ENCODE measurements around the gene TRDN.
"Not testable (repeated sequence)": the region's sequence is repeated elsewhere in the genome, so short reads cannot be mapped to it uniquely, and the experiment has no call there.

TRDN gene

GRCh38 chr6:123635144-123635543, 1.6 kb downstream of the TRDN start:
- no peak for DNase-seq (ENCODE audit: low read depth in 2 of 2)

DNA sequence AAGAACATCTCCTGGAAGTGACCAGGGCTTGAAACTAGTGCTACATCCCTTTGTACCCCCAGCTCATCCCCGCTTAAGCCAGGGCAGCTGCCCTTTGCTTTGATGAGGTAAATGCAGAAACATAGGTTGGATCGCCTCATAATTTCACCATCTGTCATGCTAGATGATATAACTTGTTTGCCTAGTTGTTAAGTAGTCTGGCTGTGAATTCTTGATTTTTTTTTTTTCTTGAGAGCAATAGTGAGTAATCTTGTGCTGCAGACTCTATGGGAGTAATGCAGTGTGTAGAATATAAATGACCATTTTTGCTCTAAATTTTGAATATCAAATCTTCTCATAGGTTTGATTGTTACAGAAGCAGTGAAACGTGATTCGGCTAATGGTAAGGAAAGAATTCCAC, 4.1 kb downstream of the TRDN start:
- DNase-seq (ENCODE audit: low read depth in 2 of 2) = no peak

DNA sequence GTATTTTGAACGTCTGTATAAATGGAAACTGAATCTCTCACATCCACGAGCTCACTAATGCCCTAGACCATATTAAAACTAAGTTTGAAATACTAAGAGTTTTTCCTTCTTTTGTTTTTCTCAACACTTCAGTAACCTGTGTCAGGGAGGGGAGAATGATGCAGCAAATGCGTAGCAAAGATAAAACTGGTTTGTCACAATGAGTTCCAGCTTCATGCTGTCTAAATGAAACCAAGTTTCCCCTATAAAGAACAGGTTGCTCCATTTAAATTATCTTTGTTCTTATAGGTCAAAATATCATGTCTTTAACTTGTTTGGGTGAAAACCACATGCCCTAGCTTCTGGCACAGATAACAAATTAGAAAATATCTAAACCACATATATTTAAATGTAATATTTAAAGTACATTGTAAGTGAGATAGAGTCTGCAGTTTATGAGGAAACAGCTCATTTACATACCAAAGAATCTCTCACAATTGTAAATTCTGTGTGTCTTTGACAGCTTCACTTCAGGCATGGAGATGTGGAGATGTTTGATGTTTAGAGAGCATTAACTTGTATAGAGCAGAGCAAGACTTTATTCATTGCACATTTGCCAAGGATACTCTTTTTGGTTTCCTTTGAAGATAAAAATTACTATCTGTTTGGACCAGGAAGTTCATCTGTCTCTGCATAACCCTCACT, 7.3 kb downstream of the TRDN start:
- DNase-seq (ENCODE audit: low read depth in 2 of 2) = no peak

GRCh38 chr6:123625696-123626095, 11.1 kb downstream of the TRDN start:
- no peak for DNase-seq (ENCODE audit: low read depth in 2 of 2)

DNA sequence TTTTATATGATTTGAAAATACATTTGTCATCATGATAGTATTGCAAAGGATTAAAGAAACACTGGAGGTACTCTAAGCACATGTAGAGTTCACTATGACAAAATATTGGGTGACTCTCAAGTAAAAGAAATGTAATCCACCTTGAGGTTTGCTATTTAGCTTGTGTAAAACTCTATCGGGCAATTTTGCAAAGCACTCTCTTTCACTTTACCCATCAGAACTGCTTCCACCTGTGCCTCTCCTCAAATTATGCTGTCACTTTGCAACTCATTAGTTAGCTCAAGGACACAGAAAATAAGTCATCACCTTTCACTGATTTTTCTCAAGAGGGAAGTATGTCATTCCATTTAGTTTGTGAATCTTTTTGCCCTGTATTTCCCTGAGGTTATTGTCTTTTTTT, 14.0 kb downstream of the TRDN start:
- no peak for DNase-seq (ENCODE audit: low read depth in 2 of 2)

DNA sequence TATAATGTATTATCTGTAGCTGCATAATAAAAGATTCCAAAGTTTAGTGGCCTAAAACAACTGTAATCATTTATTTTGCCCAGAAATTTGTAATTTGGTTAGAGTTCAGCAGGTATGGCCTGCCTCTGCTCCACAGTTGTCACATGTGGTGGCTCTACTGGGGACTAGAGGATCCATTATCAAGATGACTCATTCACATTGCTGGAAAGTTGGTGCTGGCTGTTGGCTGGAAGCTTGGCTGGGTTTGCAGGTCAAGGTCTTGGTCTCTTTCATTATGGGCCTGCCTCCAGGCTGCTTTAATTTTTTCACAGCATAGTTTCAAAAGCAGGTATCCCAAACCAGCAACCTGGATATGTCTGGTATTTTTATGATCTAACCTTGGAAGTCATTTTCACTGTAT, 17.6 kb downstream of the TRDN start:
- DNase-seq (ENCODE audit: low read depth in 2 of 2) = no peak

DNA sequence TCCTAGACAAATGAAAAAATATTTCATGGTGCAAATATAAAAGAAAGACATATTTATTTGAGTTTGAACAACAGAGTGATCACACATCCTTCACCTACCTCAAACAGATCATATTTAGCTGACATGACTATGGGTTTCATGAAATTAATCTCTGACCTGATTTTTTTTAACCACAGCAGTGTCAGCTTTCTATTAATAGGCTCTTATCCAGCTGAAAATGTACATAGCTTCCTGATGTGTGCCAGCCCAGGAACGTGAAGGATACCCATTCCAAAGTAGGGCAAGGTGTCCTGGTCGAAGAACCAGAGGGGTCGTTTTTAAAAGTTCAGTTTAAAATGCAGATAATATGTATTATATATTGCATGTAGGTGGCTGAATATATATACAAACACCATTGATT, 19.8 kb downstream of the TRDN start:
- no peak for DNase-seq (ENCODE audit: low read depth in 2 of 2)

- DNase-seq (ENCODE audit: low read depth in 2 of 2) = no peak
These were observed 20.7 kb downstream of the TRDN start for GRCh38 chr6:123616016-123616415.

DNA sequence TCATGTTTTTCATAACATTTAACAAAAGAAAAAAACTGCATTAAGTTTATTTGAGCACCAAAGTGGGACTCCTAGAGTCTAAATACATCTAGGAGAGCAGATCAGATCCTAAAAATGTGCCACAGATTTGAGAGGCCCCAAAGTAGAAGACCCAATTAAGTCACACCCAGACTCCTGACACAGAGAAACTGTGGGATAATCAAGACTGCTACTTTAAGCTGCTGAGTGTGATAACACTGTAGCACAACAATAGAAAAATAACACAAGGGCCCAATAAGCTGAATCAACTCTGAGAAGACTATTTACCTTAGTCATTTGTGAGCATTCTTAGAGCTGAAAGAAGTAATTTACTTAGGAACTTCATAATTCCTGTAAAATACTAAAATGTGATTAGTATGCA, 26.0 kb downstream of the TRDN start:
- no peak for DNase-seq (ENCODE audit: low read depth in 2 of 2)

- DNase-seq (ENCODE audit: low read depth in 2 of 2) = no peak
These were observed 32.7 kb downstream of the TRDN start for GRCh38 chr6:123604067-123604466.

- DNase-seq (ENCODE audit: low read depth in 2 of 2) = no peak
These were observed 38.7 kb downstream of the TRDN start for GRCh38 chr6:123598011-123598410.

GRCh38 chr6:123594776-123595175, 42.0 kb downstream of the TRDN start:
- no peak for DNase-seq (ENCODE audit: low read depth in 2 of 2)

- no peak for DNase-seq (ENCODE audit: low read depth in 2 of 2)
These were observed 44.3 kb downstream of the TRDN start for GRCh38 chr6:123592426-123592825.

DNA sequence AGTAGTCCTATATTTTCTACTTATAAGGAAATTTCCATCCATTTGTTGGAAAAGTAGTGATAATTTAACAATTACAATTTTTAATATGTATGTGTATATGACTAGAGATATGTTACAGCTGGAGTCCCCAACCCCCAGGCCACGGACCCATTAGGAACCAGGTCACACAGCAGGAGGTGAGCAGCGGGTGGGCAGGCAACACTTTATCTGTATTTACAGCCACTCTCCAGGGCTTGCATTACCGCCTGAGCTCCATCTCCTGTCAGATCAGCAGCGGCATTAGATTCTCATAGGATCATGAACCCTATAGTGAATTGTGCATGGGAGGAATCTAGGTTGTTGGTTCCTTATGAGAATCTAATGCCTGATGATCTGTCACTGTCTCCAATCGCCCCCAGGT, 46.8 kb downstream of the TRDN start:
- no peak for DNase-seq (ENCODE audit: low read depth in 2 of 2)

DNA sequence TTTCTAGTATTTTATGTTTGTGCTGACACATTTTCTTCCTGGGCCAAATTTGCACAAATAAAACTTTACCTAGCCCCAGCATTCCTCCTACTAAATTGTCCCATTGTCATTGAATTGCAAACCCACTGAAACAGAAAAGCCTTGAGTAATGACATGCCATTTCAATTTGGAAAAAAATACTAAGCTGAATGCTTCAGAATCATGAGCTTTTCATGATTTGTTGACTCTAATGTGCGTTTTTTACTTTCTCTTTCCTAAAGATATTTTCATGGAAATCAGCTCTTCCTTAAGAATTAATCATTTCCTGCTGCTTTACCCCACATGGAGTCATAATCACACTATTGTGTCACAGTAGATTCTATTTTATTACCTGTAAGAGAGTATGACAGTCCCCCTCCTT, 47.4 kb downstream of the TRDN start:
- DNase-seq (ENCODE audit: low read depth in 2 of 2) = no peak

DNA sequence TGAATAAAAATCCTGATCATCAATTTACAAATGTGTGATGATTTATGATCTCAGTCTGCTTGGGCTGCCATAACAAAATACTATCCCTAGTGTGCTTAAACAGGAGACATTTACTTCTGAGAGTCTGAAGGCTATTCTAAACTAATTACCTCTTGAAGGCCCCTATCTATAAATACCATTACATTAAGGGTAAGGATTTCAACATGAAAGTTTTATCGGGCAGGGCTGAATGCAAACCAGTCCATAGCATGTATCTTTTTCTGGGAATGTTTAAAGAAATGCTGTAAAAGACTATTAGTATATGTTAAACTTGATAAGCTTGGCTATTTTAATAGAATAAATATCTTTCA, 48.2 kb downstream of the TRDN start:
- DNase-seq (ENCODE audit: low read depth in 2 of 2) = no peak

- no peak for DNase-seq (ENCODE audit: low read depth in 2 of 2)
These were observed 48.8 kb downstream of the TRDN start for GRCh38 chr6:123587838-123588545.

GRCh38 chr6:123587407-123587806, 49.3 kb downstream of the TRDN start:
- DNase-seq (ENCODE audit: low read depth in 2 of 2) = not testable (repeated sequence)

DNA sequence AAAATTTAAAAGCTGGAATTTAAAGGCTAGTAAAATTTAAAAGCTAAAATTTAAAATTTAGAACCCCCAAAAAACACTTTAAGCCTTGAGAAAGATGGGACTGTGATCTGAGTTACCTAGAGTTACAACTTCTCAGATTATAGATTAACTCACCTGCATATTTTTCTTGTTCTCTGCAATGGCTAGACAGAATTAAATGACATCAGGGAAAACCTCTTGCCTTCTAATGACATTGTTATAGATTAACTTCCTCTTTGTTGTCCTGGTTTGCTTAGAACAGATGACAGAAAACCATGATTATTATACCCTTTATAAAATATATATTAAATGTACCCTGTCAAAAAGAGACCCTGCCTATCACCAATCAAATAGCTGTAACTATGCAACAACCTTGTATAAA, 56.4 kb downstream of the TRDN start:
- no peak for DNase-seq (ENCODE audit: low read depth in 2 of 2)

DNA sequence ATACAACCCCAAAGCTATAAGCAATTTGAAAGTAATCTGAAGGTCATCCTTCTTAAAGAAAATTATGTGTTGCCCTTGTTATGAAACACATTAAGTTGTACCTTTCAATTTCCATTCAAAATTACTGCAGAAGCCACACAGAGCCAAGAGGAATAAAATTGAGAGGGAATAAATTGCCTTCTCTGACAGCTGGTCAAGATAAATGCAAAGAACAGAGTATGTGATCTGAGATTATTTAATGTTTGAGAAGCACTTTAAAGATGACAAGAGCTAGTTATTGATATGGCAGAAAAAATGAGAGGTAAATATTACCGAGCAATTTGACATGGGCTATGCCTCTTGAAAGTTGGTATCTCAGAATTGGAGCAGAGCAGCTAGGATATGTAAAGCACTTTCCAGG, 61.6 kb downstream of the TRDN start:
- DNase-seq (ENCODE audit: low read depth in 2 of 2) = no peak

GRCh38 chr6:123570813-123571684, 65.7 kb downstream of the TRDN start:
- no peak for DNase-seq (ENCODE audit: low read depth in 2 of 2)

- DNase-seq (ENCODE audit: low read depth in 2 of 2) = no peak
These were observed 67.2 kb downstream of the TRDN start for GRCh38 chr6:123569575-123569974.

DNA sequence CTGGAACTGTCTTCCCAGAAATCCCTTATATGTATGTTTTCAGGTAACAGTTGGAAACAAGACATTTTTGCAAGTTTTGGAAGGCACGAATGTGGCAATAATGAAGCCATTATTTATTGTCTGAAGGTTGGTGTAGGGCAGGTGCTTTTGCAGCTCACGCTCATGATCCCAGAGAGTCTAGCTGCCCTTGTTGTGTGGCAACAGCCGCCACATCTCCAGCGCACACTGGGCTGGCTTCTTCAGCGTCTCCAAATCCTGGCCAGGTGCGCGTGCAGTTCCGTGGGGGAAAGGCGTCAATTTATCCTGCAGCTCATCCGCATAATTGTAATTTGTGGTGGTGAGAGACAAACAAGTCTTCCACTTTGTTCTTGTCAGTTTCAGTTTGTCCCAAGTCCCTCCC, 71.2 kb downstream of the TRDN start:
- DNase-seq (ENCODE audit: low read depth in 2 of 2) = no peak
